KG1 (cell line): ENCODE data around the gene TLCD3A.
"Not testable (repeated sequence)": the region's sequence is repeated elsewhere in the genome, so short reads cannot be mapped to it uniquely, and the experiment has no call there.

Experiments
- DNase-seq: peaks from one replicate; lab custom pipeline; 2025; lab: John Stamatoyannopoulos, UW

Gene TLCD3A

GRCh38 chr17:732067-732901, at the start of gene TLCD3A:
Gene TLCD3A, plus strand, starts transcription at chr17:732596. Its CDS starts 52 bp downstream, at chr17:732648.
- DNase-seq: no peak

GRCh38 chr17:683040-683439, 49.4 kb upstream of the TLCD3A start:
- no peak for DNase-seq

DNA sequence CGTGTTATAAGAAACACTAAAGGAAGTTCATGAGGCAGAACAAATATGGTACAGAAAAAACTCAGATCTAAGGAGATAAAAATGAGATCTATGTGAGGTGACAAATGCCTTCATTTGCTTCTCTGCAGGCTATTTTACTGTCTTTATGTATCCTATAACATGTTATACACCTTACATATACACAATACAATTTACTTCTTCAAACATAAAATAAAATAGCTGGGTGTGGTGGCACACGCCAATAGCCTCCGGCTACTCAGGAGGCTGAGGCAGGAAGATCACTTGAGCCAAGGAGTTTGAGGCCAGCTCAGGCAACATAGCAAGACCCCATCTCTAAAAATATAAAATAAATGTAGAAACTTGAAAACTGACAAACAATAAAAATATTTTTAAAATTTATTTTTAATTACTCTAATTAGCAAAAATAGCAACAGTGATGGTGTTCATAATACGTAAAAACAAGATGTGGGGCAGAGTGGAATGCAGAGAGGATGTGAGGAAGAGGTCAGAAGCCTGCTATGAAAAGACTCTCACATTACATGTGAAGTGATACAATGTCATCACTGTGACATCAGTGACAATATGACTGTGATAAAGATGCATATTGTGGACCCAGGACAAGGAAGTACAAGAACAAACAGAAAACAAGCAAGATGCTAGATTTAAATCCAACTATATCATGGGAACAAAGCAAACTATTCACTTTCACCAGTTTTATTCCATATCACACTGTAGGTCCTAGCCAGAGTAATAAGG, 48.7 kb upstream of the TLCD3A start:
- no peak for DNase-seq

GRCh38 chr17:685006-685405, 47.4 kb upstream of the TLCD3A start:
- DNase-seq: no peak

DNA sequence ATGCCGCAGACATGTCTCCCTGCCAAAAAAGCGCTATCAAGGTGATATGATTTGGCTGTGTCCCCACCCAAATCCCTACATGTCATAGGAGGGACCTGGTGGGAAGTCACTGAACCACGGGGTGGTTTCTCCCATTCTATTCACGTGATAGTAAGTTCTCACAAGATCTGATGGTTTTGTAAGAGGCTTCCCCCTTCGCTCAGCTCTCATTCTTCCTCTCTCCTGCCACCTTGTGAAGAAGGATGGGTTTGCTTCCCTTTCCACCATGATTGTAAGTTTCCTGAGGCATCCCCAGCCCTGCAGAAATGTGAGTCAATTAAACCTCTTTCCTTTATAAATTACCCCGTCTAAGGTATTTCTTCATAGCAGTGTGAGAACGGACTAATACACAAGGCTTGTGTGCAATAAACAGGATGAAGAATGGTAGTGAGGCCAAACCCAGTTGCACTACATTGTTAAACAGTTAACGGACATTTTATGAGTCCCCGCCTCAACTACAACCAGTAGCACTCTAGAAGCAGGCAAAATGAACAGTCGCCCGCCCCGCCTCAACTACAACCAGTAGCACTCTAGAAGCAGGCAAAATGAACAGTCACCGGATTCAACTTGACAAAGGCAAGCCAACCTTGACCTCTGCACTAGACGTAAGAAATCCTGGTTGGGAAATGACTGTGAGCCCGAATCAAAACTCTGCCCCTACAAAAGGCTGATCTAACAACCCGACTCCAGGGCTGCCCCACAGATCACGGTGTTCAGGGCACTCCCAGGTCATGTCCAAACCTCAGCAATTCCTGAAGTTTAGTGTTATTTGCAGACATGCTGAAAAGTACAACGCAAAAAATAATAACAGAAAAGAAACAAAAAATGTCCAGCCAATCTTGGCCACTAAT, 44.1 kb upstream of the TLCD3A start:
- no peak for DNase-seq

GRCh38 chr17:689556-690275, 42.7 kb upstream of the TLCD3A start:
- no peak for DNase-seq

GRCh38 chr17:690361-690760, 42.0 kb upstream of the TLCD3A start:
- DNase-seq: no peak

GRCh38 chr17:691423-691822, 41.0 kb upstream of the TLCD3A start:
- DNase-seq: no peak

DNA sequence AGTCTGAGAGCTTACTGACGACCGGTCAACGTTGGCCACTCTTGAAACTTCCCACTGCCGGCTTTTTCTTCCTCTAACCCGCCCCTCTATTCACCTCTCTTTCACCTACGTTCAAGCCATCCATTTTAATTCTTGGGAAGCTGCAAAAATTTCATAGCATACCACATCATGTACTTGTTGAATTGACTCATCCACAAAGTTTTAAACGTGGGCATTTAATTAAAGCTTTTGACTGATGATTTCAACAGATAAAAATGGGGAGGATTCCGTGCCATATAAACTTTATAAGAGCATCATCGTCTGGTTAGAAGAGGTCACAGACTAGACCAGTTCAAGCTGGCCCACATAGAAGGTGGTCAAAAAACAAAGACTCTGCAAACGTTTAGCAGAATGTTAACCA, 40.3 kb upstream of the TLCD3A start:
- no peak for DNase-seq

DNA sequence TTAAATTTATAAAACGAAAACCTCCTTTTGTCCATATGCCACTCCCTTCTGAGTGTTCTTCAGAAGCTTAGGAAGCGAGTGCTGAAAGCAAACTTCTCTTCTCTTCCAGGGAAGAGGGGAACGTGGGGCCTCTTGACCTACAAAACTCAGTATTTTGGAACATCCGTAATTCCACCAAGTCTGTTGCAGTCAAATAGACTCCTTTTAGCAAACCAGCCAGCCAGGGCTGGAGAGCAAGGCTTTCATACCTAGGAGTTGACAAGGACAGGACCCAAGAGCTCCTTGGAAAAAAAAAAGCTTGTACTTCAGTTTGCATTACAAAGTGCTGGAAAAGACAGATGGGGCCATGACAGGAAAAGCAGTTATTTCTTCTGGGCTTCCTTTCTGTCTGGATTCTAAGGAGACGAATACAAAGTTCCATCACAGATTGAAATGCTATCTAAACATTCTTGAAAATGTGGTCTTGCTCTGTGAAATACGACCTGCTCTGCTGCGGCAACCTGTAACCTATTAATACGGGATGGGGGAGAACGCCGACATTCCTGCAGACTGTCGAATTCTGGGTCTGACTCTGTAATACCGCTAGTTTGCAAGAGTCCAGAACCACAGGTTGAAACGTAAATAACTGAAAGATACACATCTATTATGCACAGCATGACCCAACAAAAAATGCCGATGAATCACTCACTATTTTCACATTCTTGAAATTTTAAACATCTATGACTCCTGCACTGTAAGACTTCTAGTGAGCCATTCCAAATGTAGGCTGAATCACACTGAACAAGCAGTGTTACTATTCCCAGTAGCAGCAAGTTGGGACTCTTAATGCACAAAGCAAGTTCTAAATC, 38.4 kb upstream of the TLCD3A start:
- no peak for DNase-seq

DNA sequence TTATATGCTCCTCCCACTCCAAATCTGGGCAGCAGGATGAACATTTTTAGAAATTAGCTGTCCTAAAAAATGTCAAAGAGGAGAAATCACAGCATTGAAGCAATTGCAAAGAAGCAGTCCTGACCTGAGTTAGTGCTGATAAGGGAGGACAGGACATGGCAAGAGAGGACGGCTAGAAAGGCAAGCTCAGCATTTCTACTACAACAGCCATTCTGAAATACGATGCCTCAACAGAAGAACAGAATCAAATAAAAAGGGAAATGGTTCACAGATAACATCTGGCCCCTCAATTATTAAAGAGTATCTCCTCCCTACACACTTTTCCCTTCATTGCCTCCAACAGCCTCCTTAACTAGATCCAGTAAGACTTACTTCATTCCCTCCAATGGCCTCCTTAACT, 36.0 kb upstream of the TLCD3A start:
- no peak for DNase-seq

- DNase-seq: no peak
Measured at GRCh38 chr17:697682-698081, 34.7 kb upstream of the TLCD3A start.

DNA sequence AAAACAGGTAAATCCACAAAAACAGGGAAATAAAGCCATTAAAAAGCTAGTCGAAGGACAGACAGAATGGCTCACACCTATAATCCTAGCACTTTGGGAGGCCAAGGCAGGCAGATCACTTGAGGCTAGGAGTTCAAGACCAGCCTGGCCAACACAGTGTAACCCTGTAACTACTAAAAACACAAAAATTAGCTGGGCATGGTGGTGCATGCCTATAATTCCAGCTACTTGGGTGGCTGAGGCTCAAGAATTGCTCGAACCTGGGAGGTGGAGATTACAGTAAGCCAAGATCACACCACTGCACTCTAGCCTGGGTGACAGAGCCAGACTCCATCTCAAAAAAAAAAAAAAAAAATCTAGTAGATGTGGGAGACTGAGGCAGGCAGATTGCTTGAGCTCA, 34.3 kb upstream of the TLCD3A start:
- DNase-seq: not testable (repeated sequence)

DNA sequence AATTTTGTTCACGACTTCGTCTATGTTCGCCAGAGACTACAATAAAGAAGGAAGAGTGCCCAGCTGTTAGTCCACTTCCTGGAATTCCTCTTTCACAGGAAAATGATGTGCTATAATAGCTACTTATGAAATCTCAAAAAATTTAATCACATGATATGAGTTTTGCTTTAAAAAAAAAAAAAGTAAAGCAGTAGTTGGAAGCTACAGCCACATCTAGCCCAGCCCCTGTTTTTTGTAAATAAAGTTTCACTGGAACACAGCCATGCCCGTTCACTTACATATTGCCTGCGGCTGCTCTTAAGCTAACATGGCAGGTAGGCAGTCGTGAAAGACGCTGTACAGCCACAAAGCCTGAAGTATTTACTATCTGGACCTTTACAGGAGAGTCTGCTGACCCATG, 33.1 kb upstream of the TLCD3A start:
- DNase-seq: no peak

GRCh38 chr17:700504-701094, 31.8 kb upstream of the TLCD3A start:
- no peak for DNase-seq

GRCh38 chr17:703081-703875, 29.1 kb upstream of the TLCD3A start:
- DNase-seq: no peak

GRCh38 chr17:704111-704864, 28.1 kb upstream of the TLCD3A start:
- no peak for DNase-seq

- DNase-seq: no peak
Measured at GRCh38 chr17:705011-705410, 27.4 kb upstream of the TLCD3A start.

DNA sequence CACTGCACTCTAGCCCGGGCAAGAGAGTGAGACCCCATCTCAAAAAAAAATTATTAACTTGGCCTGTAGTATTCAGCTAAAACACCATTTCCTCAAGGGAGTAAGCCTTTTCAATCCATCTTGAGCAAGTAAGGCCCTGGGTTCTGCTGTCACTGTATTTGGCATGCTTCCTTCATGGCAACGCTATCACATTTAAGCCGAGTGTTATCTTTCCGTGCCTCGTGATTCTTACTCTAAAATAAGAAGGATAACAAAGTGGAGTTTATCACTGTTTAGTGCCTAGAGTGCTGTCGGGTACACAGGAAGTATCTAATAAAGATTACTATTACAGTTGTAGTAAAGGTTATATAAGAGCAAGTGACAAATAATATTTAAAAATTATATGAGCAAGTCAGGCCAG, 26.5 kb upstream of the TLCD3A start:
- no peak for DNase-seq
